HepG2 (cell line): ENCODE results near the gene CPSF4. TPM values are rescaled to one million over a fixed set of nuclear protein-coding genes. Genes with fewer than 3 reads are reported as not detected.
A peak's percentile ranks its signal among the peaks of the same experiment; 100 is the strongest.

ENCODE experiments used
- ATM ChIP-seq: fragments of 450-650 bp; IDR thresholded peaks from 2 replicates; pipeline ENCODE4 v1.7.1; 2017; ENCODE audit warnings: mild to moderate bottlenecking, borderline replicate concordance
- CEBPB ChIP-seq: IDR thresholded peaks from 2 replicates; pipeline ENCODE4 v1.6.1; 2011; ENCODE audit warnings: low read depth, low read length, improper control_type of control experiment, borderline replicate concordance
- CENPBD1 ChIP-seq: sonication (generic); formaldehyde crosslinking; IDR thresholded peaks from 2 replicates; pipeline ENCODE4 v1.8.0; 2022; ENCODE audit warnings: missing genetic modification reagents, low read depth, mild to moderate bottlenecking, borderline replicate concordance
- DR1 ChIP-seq: sonication (generic); formaldehyde crosslinking; IDR thresholded peaks from 2 replicates; pipeline ENCODE4 v1.8.0; 2021; ENCODE audit warnings: mild to moderate bottlenecking, missing genetic modification reagents, inconsistent platforms
- GATAD1 ChIP-seq: IDR thresholded peaks from 2 replicates; pipeline ENCODE4 v1.6.1; 2016; ENCODE audit warnings: missing genetic modification reagents, missing compliant biosample characterization
- HIVEP1 ChIP-seq: sonication (generic); formaldehyde crosslinking; IDR thresholded peaks from 2 replicates; pipeline ENCODE4 v1.4.0; 2020; ENCODE audit warnings: mild to moderate bottlenecking, missing genetic modification reagents
- HMG20A ChIP-seq: IDR thresholded peaks from 2 replicates; pipeline ENCODE4 v1.6.1; 2016; ENCODE audit warnings: borderline replicate concordance
- KAT2B ChIP-seq: fragments of 150-350 bp; IDR thresholded peaks from 2 replicates; pipeline ENCODE4 v1.6.1; 2014; ENCODE audit warnings: low read depth, low read length, borderline replicate concordance
- KLF6 ChIP-seq: IDR thresholded peaks from 2 replicates; pipeline ENCODE4 v1.8.0; 2016; ENCODE audit warnings: missing biosample characterization, missing genetic modification reagents
- NFKB2 ChIP-seq: sonication (generic); formaldehyde crosslinking; IDR thresholded peaks from 2 replicates; pipeline ENCODE4 v1.4.0; 2020; ENCODE audit warnings: missing genetic modification reagents, borderline replicate concordance
- PAX8 ChIP-seq: sonication (generic); formaldehyde crosslinking; IDR thresholded peaks from 2 replicates; pipeline ENCODE4 v1.8.0; 2022; ENCODE audit warnings: mild to moderate bottlenecking, missing genetic modification reagents, borderline replicate concordance
- RAD51 ChIP-seq: fragments of 450-650 bp; IDR thresholded peaks from 2 replicates; pipeline ENCODE4 v1.6.1; 2016; ENCODE audit warnings: borderline replicate concordance
- RCOR2 ChIP-seq: IDR thresholded peaks from 2 replicates; pipeline ENCODE4 v1.6.1; 2016; ENCODE audit warnings: missing biosample characterization, missing genetic modification reagents
- TBX2 ChIP-seq: sonication (generic); formaldehyde crosslinking; IDR thresholded peaks from 2 replicates; pipeline ENCODE4 v1.5.0; 2020; ENCODE audit warnings: missing genetic modification reagents, mild to moderate bottlenecking, borderline replicate concordance
- XBP1 ChIP-seq: sonication (generic); formaldehyde crosslinking; IDR thresholded peaks from 2 replicates; pipeline ENCODE4 v1.5.0; 2020; ENCODE audit warnings: missing genetic modification reagents
- YEATS2 ChIP-seq: sonication (generic); formaldehyde crosslinking; IDR thresholded peaks from 2 replicates; pipeline ENCODE4 v1.4.0; 2020; ENCODE audit warnings: missing genetic modification reagents, borderline replicate concordance
- ZFP41 ChIP-seq: sonication (generic); formaldehyde crosslinking; IDR thresholded peaks from 2 replicates; pipeline ENCODE4 v1.4.0; 2020; ENCODE audit warnings: mild to moderate bottlenecking, missing genetic modification reagents, borderline replicate concordance
- ZFP91 ChIP-seq: sonication (generic); formaldehyde crosslinking; IDR thresholded peaks from 2 replicates; pipeline ENCODE4 v1.9.0; 2022; ENCODE audit warnings: missing genetic modification reagents, mild to moderate bottlenecking, borderline replicate concordance
- ZNF10 ChIP-seq: sonication (generic); formaldehyde crosslinking; IDR thresholded peaks from 2 replicates; pipeline ENCODE4 v1.4.0; 2020; ENCODE audit warnings: mild to moderate bottlenecking, low read depth, missing genetic modification reagents, borderline replicate concordance
- ZNF12 ChIP-seq: sonication (generic); formaldehyde crosslinking; IDR thresholded peaks from 2 replicates; pipeline ENCODE4 v1.5.0; 2020; ENCODE audit warnings: missing genetic modification reagents
- ZNF160 ChIP-seq: sonication (generic); formaldehyde crosslinking; IDR thresholded peaks from 2 replicates; pipeline ENCODE4 v1.8.0; 2022; ENCODE audit warnings: mild to moderate bottlenecking, inconsistent platforms, missing genetic modification reagents
- ZNF17 ChIP-seq: sonication (generic); formaldehyde crosslinking; IDR thresholded peaks from 2 replicates; pipeline ENCODE4 v1.5.0; 2020; ENCODE audit warnings: mild to moderate bottlenecking, missing genetic modification reagents
- ZNF207 ChIP-seq: fragments of 450-650 bp; IDR thresholded peaks from 2 replicates; pipeline ENCODE4 v1.6.1; 2016; ENCODE audit warnings: antibody characterized with exemption, borderline replicate concordance
- ZNF329 ChIP-seq: sonication (generic); formaldehyde crosslinking; IDR thresholded peaks from 2 replicates; pipeline ENCODE4 v1.9.0; 2021; ENCODE audit warnings: low read depth, mild to moderate bottlenecking, missing genetic modification reagents
- ZNF615 ChIP-seq: sonication (generic); formaldehyde crosslinking; IDR thresholded peaks from 2 replicates; pipeline ENCODE4 v1.5.0; 2020; ENCODE audit warnings: mild to moderate bottlenecking, missing genetic modification reagents, borderline replicate concordance
- ZNF724P ChIP-seq: sonication (generic); formaldehyde crosslinking; IDR thresholded peaks from 2 replicates; pipeline ENCODE4 v1.8.0; 2022; ENCODE audit warnings: missing genetic modification reagents, borderline replicate concordance
- ZNF766 ChIP-seq: sonication (generic); formaldehyde crosslinking; IDR thresholded peaks from 2 replicates; pipeline ENCODE4 v1.5.0; 2020; ENCODE audit warnings: missing genetic modification reagents, borderline replicate concordance
- polyA plus RNA-seq, 8 experiments: library from polyadenylated mRNA; depleted of rRNA in 3 of 8; stranded (reverse) in 7 of 8; unstranded in 1 of 8; fragments of >200 nt; fragmentation: Illumina TruSeq in 4 of 8; extraction: Trizol in 4 of 8; gene quantifications; 2 replicates each; pipeline versions ENCODE4 v1.2.1 to v1.2.3, GENCODE V29; 2011 to 2016; ENCODE audit warnings: low read depth in 4 of 8, missing spikeins in 1 of 8, mixed read lengths in 1 of 8; ENCODE audit not compliant: insufficient read depth in 1 of 8
- total RNA-seq, 5 experiments: library from RNA; depleted of rRNA; stranded (reverse); fragments of >200 nt; fragmentation: Illumina TruSeq; extraction: Trizol; gene quantifications; 2 replicates each; pipeline ENCODE4 v1.2.3, GENCODE V29; 2016; ENCODE audit warnings: low read depth in 1 of 5
- TF ChIP-seq, protein P1 (sequence below): sonication (generic); formaldehyde crosslinking; IDR thresholded peaks from 2 replicates; pipeline ENCODE4 v1.5.0; 2020; ENCODE audit warnings: mild to moderate bottlenecking, missing genetic modification reagents

CPSF4 gene
- total and polyA plus RNA-seq, 2 of the 13 experiments (the other 11 are each of a cell fraction or from before 2014, with no cell fraction given), result 34.1 to 49.6 TPM

GRCh38 chr7:99499721-99500636, 61.2 kb downstream of the CPSF4 start, which contains the start of gene ZNF394 (continued):
- TF ChIP-seq ZFP91 (CRISPR knock-in tag) (peak; percentile 92), HIVEP1 (no peak), ZNF766 (CRISPR knock-in tag) (no peak; the same call in 1 of the 2 replicates), XBP1 (CRISPR knock-in tag) (no peak), ZNF10 (CRISPR knock-in tag) (no peak), ZNF615 (CRISPR knock-in tag) (no peak), RAD51 (no peak), PAX8 (no peak), ZFP41 (CRISPR knock-in tag) (no peak), ZNF160 (no peak; the same call in 1 of the 2 replicates), DR1 (CRISPR knock-in tag) (no peak; the same call in 1 of the 2 replicates), ZNF12 (CRISPR knock-in tag) (peak; percentile 37; the same call in 1 of the 2 replicates), ZNF724P (no peak), NFKB2 (no peak; the same call in 1 of the 2 replicates), YEATS2 (CRISPR knock-in tag) (peak; percentile 96), ATM (no peak), KLF6 (CRISPR knock-in tag) (no peak), KAT2B (no peak), GATAD1 (CRISPR knock-in tag) (peak; percentile 98), ZNF17 (CRISPR knock-in tag) (no peak), ZNF329 (CRISPR knock-in tag) (peak; percentile 48; the same call in 1 of the 2 replicates), RCOR2 (CRISPR knock-in tag) (no peak), TBX2 (CRISPR knock-in tag) (peak; percentile 86), HMG20A (CRISPR knock-in tag) (no peak), ZNF207 (no peak), CEBPB (peak; percentile 58; the same call in 1 of the 2 replicates), CENPBD1 (CRISPR knock-in tag) (no peak)
- TF ChIP-seq, protein P1, sequence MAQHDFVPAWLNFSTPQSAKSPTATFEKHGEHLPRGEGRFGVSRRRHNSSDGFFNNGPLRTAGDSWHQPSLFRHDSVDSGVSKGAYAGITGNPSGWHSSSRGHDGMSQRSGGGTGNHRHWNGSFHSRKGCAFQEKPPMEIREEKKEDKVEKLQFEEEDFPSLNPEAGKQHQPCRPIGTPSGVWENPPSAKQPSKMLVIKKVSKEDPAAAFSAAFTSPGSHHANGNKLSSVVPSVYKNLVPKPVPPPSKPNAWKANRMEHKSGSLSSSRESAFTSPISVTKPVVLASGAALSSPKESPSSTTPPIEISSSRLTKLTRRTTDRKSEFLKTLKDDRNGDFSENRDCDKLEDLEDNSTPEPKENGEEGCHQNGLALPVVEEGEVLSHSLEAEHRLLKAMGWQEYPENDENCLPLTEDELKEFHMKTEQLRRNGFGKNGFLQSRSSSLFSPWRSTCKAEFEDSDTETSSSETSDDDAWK (CRISPR knock-in tag), result no peak
